SIG-M5 (cell line): ENCODE measurements around the gene RAB3IL1.
"Not testable (repeated sequence)": the region's sequence is repeated elsewhere in the genome, so short reads cannot be mapped to it uniquely, and the experiment has no call there.

ENCODE experiments used
- DNase-seq: peaks from one replicate; lab custom pipeline; 2025; lab: John Stamatoyannopoulos, UW

RAB3IL1 gene

GRCh38 chr11:61953632-61954031 lies 36.3 kb upstream of the RAB3IL1 start:
- not testable (repeated sequence) for DNase-seq

GRCh38 chr11:61952882-61953281 lies 35.5 kb upstream of the RAB3IL1 start:
- DNase-seq = no peak

GRCh38 chr11:61951484-61952135 lies 34.2 kb upstream of the RAB3IL1 start:
- no peak for DNase-seq

GRCh38 chr11:61950035-61950547 lies 32.7 kb upstream of the RAB3IL1 start, which contains the start of gene BEST1:
Gene BEST1, plus strand, starts transcription at chr11:61950351. Its CDS starts 1,456 bp downstream, at chr11:61951807.
- DNase-seq = no peak

- peak; percentile 34 for DNase-seq
Observed at GRCh38 chr11:61949169-61950034, 32.0 kb upstream of the RAB3IL1 start.

GRCh38 chr11:61948505-61948904 lies 31.1 kb upstream of the RAB3IL1 start:
- no peak for DNase-seq

GRCh38 chr11:61947486-61948210 lies 30.3 kb upstream of the RAB3IL1 start:
- peak; percentile 8 for DNase-seq

GRCh38 chr11:61946894-61947293 lies 29.5 kb upstream of the RAB3IL1 start:
- DNase-seq = no peak

- DNase-seq = no peak
Observed at GRCh38 chr11:61945191-61945590, 27.8 kb upstream of the RAB3IL1 start.

GRCh38 chr11:61940466-61940865 lies 23.1 kb upstream of the RAB3IL1 start:
- no peak for DNase-seq

- no peak for DNase-seq
Observed at GRCh38 chr11:61935861-61936260, 18.5 kb upstream of the RAB3IL1 start.

- DNase-seq = no peak
Observed at GRCh38 chr11:61930933-61931332, 13.6 kb upstream of the RAB3IL1 start.

- DNase-seq = no peak
Observed at GRCh38 chr11:61928606-61929005, 11.2 kb upstream of the RAB3IL1 start.

GRCh38 chr11:61927501-61927900 lies 10.1 kb upstream of the RAB3IL1 start:
- no peak for DNase-seq

GRCh38 chr11:61926235-61926634 lies 8.9 kb upstream of the RAB3IL1 start:
- DNase-seq = no peak

GRCh38 chr11:61925736-61926135 lies 8.4 kb upstream of the RAB3IL1 start:
- DNase-seq = no peak

GRCh38 chr11:61924064-61924455 lies 6.7 kb upstream of the RAB3IL1 start:
- no peak for DNase-seq

- no peak for DNase-seq
Observed at GRCh38 chr11:61923166-61924063, 6.0 kb upstream of the RAB3IL1 start.

GRCh38 chr11:61922539-61922938 lies 5.2 kb upstream of the RAB3IL1 start:
- DNase-seq = peak; percentile 23

- DNase-seq = no peak
Observed at GRCh38 chr11:61921446-61921845, 4.1 kb upstream of the RAB3IL1 start.
